Globus pallidus (tissue), 1 donor: Measurements from ENCODE around the gene SNX8.
"Not testable (repeated sequence)": the region's sequence is repeated elsewhere in the genome, so short reads cannot be mapped to it uniquely, and the experiment has no call there.

Source experiments
- DNase-seq: peaks from one replicate; pipeline ENCODE4 v3.0.0-alpha.2; 2015; ENCODE audit warnings: low spot score

The SNX8 gene

GRCh38 chr7:2314209-2314955 is at the start of gene SNX8:
Gene SNX8 (minus strand): TSS chr7:2314441. CDS start chr7:2314421, 20 bp downstream.
- DNase-seq, result peak; percentile 81

GRCh38 chr7:2362385-2363088 is 48.3 kb upstream of the SNX8 start:
- no peak for DNase-seq

GRCh38 chr7:2360796-2361195 is 46.6 kb upstream of the SNX8 start:
- no peak for DNase-seq

- no peak for DNase-seq
Observed at GRCh38 chr7:2359610-2360009, 45.4 kb upstream of the SNX8 start.

- DNase-seq, result no peak
Observed at GRCh38 chr7:2358968-2359527, 44.8 kb upstream of the SNX8 start.

GRCh38 chr7:2357571-2357970 is 43.3 kb upstream of the SNX8 start:
- no peak for DNase-seq

- DNase-seq, result no peak
Observed at GRCh38 chr7:2357165-2357564, 42.9 kb upstream of the SNX8 start.

- no peak for DNase-seq
Observed at GRCh38 chr7:2355705-2356008, 41.4 kb upstream of the SNX8 start.

GRCh38 chr7:2354939-2355704 is 40.9 kb upstream of the SNX8 start:
- DNase-seq, result no peak

GRCh38 chr7:2354186-2354938 is 40.1 kb upstream of the SNX8 start, which contains the start of gene EIF3B:
Gene EIF3B (plus strand): TSS chr7:2354827. CDS start chr7:2354922, 95 bp downstream.
- DNase-seq, result peak; percentile 85

- peak; percentile 89 for DNase-seq
Observed at GRCh38 chr7:2353936-2354185, 39.6 kb upstream of the SNX8 start.

- DNase-seq, result no peak
Observed at GRCh38 chr7:2353113-2353935, 39.1 kb upstream of the SNX8 start.

GRCh38 chr7:2350861-2351260 is 36.6 kb upstream of the SNX8 start:
- no peak for DNase-seq

- no peak for DNase-seq
Observed at GRCh38 chr7:2350055-2350454, 35.8 kb upstream of the SNX8 start.

- not testable (repeated sequence) for DNase-seq
Observed at GRCh38 chr7:2347351-2348063, 33.3 kb upstream of the SNX8 start.

- DNase-seq, result no peak
Observed at GRCh38 chr7:2336626-2337299, 22.5 kb upstream of the SNX8 start.

GRCh38 chr7:2332606-2333231 is 18.5 kb upstream of the SNX8 start:
- DNase-seq, result not testable (repeated sequence)

GRCh38 chr7:2331707-2332106 is 17.5 kb upstream of the SNX8 start:
- DNase-seq, result no peak

GRCh38 chr7:2330493-2330892 is 16.3 kb upstream of the SNX8 start:
- DNase-seq, result no peak
